Measurements from ENCODE around the gene GJB4.

DNA sequence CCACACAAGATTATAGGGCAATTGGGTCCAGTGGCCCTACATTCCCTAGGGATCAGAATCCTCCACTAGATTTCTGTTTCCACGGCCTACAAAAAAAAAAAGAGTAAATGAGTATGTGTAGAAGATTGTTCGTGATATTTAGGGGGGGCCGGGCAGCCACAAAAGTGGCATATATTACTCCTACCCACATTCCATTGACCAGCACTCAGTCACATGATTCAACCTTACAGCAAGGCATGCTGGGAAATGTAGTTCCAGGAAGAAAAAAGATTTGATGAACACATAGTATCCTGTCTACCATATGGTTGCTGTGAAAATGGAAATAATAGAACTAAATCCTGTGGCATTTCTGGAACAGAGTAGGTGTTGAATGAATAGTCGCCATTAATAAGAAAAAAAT is 48.1 kb upstream of the GJB4 start:
- TF ChIP-seq CTCF (IDR thresholded peaks at IDR 0.05; ENCODE audit: insufficient read depth, low read length) = no peak
- no peak for TF ChIP-seq POLR2AphosphoS5 (IDR thresholded peaks at IDR 0.05; ENCODE audit: low read depth)
